NCI-H345 treated with DMSO at 0.1 percent for 48 hours (cell line): ENCODE data around the gene RAB40B.

Source experiments
- DNase-seq: peaks from one replicate; lab custom pipeline; 2025; ENCODE audit not compliant: unreplicated experiment; lab: John Stamatoyannopoulos, UW

RAB40B gene

DNA sequence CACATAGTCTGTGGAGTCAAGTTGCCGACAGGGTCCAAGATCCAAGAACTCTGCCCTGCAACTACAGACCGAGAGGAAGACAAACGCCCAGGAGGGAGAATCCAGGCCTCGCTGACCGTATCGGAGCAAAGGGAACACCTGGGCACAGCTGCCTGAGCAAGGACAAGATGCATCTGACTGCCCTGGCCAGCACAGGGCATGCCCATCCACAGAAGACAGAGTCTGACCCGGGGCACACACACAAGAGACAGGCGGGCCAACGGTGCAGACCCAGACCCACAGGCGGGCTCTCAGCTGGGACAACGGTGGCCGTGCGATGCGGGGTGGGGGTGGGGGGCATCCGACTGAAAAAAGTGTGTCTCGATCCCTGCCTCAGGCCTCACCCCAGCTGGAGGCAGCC lies 6.2 kb downstream of the RAB40B start:
- no peak for DNase-seq

GRCh38 chr17:82691714-82692113 lies 6.8 kb downstream of the RAB40B start:
- no peak for DNase-seq

GRCh38 chr17:82690786-82691489 lies 7.6 kb downstream of the RAB40B start:
- DNase-seq: no peak

DNA sequence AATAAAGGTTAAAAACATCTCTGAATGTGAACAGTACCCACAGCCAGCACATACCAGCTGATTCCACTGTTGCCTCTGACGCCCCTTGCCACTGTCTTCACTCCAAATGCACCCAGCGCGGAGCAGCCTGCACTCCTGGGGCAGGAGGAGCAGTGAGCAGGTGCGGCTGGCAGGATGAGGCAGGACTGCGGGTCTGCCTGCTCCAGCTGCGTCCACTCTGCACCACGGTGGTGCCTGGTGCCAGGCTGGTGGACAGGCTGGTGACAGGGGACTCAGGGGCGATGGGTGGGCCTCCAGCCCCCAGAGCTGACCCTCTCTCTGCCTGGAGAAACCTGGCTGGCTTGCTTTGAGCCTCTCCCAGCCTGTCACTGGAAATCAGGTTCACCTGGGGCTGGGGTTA lies 9.4 kb downstream of the RAB40B start:
- no peak for DNase-seq

DNA sequence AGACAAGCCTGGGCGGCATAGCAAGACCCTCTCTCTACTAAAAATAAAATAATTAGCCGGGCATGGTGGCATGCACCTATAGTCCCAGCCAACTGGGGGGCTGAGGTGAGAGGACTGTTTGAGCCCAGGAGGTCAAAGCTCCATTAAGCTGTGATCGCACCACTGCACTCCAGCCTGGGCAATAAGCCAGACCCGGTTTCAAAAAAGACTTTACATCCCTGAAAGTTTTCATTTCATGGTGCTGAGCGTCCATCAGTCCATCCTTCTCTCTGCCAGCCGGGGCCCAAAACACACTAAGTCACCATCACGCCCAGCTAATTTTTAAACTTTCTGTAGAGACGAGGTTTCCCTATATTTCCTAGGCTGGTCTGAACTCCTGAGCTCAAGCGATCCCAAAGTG lies 10.6 kb downstream of the RAB40B start:
- DNase-seq: no peak

- no peak for DNase-seq
These were observed 11.1 kb downstream of the RAB40B start for GRCh38 chr17:82687375-82687861.

DNA sequence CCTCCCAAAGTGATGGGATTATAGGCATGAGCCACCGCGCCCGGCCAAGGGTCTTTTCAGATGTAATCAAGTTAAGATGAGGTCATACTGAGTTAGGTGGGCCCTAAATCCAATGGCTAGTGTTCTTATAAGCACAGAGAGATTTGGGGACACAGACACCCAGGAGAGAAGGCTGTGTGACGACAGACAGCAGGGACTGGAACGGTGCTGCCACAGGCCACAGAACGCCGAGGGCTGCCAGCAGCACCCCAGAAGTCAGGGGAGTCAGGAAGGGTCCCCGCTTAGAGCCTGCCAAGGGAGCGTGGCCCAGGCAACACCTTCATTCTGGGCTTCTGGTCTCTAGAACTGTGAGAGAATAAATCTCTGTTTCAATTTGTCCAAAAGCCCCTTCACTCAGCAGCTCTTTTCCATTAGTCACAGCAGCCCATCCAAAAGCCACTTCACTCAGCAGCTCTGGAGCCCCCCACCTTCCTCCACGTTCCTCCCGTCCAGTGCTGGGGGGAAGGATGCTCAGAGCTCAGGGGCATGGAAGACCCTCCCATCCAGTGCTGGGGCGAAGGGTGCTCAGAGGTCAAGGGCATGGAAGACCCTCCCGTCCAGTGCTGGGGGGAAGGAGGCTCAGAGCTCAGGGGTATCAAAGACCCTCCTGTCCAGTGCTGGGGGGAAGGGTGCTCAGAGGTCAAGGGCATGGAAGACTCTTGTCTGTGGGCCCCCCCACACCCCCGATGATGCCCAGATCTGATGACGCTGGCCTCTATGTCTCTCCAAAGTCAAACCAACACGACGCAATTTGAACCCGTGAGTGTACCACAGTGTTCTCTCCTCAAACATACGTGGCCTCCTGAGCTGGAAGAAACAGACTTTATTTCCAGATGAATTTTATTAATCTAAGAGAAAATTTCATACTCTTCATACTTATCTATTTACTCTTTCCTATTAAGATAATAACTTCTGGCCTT lies 11.9 kb downstream of the RAB40B start:
- no peak for DNase-seq

GRCh38 chr17:82685291-82685690 lies 13.2 kb downstream of the RAB40B start:
- no peak for DNase-seq

- DNase-seq: no peak
These were observed 14.2 kb downstream of the RAB40B start for GRCh38 chr17:82684228-82684841.

GRCh38 chr17:82683534-82683933 lies 15.0 kb downstream of the RAB40B start:
- DNase-seq: no peak

GRCh38 chr17:82681547-82681946 lies 17.0 kb downstream of the RAB40B start:
- no peak for DNase-seq

DNA sequence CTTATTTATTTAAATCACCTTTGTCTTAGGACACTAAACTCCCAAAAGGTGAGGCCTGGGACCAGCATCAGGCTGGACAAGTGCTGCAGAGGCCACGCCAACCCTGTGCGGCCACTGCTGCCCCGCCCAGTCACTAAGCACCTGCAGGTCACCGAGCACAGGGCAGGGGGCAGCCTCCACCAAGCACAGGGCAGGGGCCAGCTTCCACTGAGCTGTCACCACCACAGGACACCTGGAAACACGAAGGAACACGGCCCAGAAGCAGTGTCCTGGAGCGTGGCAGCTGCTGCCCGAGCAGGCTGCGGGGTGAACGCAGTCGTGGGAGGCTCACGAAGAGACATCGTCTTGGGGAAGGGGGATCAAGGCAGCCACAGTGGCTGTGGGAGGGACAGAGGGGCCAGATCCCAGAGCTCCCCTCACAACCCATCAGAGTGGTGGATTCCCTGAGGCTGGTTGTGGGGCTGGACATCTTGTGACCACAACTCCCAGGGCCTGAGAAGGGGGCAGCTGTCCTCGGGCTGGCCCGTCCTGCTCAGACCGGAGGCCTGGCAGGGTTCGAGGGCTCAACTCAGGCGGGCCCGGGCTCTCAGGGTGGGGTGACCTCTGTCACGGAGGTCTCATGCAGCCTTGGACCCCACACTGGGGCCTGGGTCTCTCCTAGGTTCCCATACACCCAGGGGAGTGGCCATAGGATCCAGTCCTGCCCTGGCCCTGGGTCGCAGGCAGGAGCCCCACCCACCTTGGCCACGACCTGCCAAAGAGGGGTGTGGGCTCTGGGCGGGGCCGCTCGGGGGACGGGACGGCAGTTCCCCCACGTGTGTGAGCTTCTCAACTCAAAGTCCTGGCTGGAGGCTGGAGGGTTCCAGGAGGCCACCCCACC lies 18.7 kb downstream of the RAB40B start:
- DNase-seq: no peak

- DNase-seq: peak; percentile 41
These were observed 20.1 kb downstream of the RAB40B start for GRCh38 chr17:82678265-82678891.

DNA sequence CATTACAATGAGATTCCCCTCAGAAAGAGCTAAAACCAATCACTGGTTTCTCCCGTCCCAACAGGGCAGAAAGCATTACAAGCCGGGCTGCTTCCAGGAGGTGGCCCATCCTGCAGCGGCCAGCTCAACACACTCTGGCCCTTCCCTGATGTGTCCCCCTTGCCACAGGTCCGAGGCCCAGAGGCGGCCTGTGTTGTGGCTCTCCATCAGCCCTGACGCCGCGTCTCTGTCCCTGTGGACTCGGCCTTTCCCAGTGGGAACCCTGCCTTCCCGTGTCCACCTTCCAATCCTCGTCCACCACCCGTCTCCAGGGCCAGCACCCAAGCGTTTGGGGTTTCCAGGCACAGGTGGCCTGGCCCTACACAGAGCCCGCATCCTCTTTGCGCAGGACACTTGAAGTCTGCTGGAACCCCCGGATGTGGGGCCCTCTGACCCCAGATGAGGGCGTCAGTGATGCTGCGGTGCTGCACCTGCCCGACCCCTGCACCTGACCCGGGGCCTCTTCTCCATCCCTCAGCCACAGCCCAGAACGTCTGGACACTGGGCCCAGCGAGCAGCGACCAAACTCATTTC lies 21.1 kb downstream of the RAB40B start:
- no peak for DNase-seq

- no peak for DNase-seq
These were observed 22.8 kb downstream of the RAB40B start for GRCh38 chr17:82675476-82676245.

DNA sequence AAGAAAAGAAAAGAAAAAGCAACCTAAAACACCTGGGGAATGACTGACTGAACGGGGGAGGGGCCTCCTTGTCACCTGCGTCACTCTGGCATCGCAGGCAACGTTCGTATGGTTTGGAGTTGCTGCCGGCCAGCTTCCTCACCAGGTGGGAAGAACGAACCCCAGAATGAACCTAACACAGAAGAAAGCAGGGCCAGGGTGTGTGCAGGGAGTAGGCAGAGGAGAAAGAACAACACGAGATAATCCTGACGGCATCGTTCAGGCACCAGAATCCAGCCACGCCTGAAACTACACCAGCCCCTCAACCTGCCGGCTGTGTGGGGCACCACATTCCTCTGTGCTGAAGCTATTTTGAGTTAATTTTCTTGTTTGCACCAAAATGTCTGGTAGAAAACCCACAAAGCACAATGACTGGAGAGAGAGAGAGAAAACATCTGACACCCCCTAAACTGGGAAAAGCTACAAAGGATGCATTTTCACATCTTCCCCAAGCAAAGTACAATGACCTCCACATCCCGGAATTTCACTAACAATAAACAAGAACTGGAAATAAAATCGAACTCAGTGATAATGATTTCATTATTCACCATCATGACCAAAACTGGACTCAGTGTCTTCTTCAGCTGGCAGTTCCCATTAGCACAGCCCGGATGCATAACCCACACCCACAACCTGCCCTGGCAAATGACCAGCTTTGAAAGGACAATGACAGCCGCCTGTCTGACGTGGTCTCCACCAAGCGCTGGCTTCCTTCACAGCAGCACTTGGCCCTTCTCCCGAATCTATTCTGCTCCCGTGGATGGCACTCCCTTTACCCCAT lies 23.6 kb downstream of the RAB40B start:
- DNase-seq: no peak

DNA sequence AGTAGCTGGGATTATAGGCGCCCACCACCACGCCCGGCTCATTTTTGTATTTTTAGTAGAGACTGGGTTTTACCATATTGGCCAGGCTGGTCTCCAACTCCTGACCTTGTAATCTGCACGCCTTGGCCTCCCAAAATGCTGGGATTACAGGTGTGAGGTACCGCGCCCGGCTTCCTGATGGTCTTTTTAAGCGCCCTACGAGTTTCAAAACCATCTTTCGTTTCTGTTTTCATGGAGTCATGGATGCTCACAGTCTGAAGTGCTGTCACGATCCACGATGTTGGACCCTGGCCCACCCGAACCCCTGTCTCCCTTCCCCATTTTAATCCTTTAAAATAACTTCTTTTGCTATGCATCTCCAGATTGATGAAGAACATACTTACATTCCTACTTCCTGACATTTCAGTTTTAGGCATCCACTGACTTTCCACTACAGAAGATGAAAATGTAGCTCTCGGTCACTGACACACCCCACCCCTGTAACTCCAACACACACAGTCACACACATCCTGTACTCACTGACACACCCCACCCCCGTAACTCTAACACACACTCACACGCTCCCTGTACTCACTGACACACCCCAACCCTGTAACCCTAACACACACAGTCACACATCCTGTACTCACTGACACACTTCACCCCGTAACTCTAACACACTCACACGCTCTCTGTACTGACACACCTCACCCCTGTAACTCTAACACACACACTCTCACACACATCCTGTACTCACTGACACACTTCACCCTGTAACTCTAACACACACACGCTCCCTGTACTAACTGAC lies 27.6 kb downstream of the RAB40B start:
- no peak for DNase-seq
